Spleen (tissue), 7 donors: Measurements from ENCODE around the gene GRID2IP.

Experiments
- POLR2AphosphoS5 ChIP-seq, 3 donors: sonication (generic); formaldehyde crosslinking; IDR thresholded peaks; one replicate each; pipeline ENCODE4 v1.5.1; 2017; ENCODE audit warnings: antibody characterized with exemption in 3 of 3
- TF ChIP-seq, protein P1 (sequence below), 11 experiments: fragments of 200-600 bp in 7 of 11; fragments of 450-650 bp in 4 of 11; sonication (generic) in 4 of 11; IDR thresholded peaks in 8 of 11; conservative IDR thresholded peaks in 3 of 11; 1 replicate in 7 of 11; 2 replicates in 4 of 11; pipeline versions ENCODE4 v1.4.0 to v1.8.0; 2016 to 2021; ENCODE audit warnings: antibody characterized with exemption in 11 of 11, inconsistent platforms in 4 of 11, mild to moderate bottlenecking in 1 of 11
- donor health status: DM: no; HTN: no; CAD: no; lungs with moderate emphysema.
- donor health status: DM: no; HTN: no; CAD: no.
- donor health status: DM: no; HTN: no; CAD: no.

DNA sequence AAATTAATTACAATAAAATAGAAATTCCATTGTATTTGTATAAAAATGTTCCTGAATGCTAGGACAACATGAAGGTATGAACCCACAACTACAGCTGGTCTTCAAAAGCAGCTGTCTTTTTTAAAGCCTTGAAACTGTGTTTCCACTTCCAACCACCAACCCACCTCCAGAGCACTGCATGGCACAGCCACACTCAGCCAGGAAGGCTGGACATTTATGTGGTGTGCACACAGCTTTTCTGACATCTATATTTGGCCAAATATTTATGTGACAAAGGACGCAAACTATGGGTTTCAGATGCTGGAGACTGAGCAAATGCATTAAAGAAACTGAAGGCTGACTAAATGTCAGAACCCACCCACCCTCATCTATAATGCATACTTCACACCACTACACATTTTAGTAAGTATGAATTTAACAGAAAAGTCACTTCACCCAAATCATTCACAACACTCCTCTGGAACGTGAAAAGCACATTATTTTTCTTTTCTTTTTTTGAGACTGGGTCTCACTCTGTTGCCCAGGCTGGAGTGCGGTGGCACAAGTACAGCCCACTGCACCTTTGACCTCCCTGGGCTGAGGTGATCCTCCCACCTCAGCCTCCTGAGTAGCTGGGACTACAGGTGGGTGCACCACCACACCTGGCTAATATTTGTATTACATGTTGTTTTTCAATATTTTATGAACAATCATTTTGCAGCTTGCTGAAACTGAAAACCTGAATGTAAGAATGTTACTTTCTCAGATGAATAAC, 75.7 kb downstream of the GRID2IP start:
- no peak for TF ChIP-seq POLR2AphosphoS5 (IDR thresholded peaks at IDR 0.05)
- TF ChIP-seq, protein P1, sequence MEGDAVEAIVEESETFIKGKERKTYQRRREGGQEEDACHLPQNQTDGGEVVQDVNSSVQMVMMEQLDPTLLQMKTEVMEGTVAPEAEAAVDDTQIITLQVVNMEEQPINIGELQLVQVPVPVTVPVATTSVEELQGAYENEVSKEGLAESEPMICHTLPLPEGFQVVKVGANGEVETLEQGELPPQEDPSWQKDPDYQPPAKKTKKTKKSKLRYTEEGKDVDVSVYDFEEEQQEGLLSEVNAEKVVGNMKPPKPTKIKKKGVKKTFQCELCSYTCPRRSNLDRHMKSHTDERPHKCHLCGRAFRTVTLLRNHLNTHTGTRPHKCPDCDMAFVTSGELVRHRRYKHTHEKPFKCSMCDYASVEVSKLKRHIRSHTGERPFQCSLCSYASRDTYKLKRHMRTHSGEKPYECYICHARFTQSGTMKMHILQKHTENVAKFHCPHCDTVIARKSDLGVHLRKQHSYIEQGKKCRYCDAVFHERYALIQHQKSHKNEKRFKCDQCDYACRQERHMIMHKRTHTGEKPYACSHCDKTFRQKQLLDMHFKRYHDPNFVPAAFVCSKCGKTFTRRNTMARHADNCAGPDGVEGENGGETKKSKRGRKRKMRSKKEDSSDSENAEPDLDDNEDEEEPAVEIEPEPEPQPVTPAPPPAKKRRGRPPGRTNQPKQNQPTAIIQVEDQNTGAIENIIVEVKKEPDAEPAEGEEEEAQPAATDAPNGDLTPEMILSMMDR (IDR thresholded peaks at IDR 0.05 in 8 of 11, conservative IDR thresholded peaks at IDR 0.05 in 3 of 11): no peak
